MCF 10A (cell line): ENCODE results near the gene USP48. TPM values are rescaled to one million over a fixed set of nuclear protein-coding genes. Genes with fewer than 3 reads are reported as not detected.
A peak's percentile ranks its signal among the peaks of the same experiment; 100 is the strongest.

Source experiments
- BruUV-seq: library from RNA; stranded (reverse); fragments of 400-500 nt; replicated peaks from 2 replicates; lab custom pipeline; 2021; lab: Mats Ljungman, UMichigan
- CTCF ChIA-PET: fragments of 300-600 bp; sonication (Branson Sonifier 250); formaldehyde crosslinking; extraction: SDS; loops from one replicate; lab custom pipeline; 2021; ENCODE audit warnings: antibody characterized with exemption, inconsistent platforms; lab: Yijun Ruan, JAX
- POLR2A ChIA-PET: fragments of 300-600, 350-650 bp; sonication (Branson Sonifier 250); formaldehyde crosslinking; extraction: SDS; loops from one replicate; lab custom pipeline; 2020; ENCODE audit warnings: antibody characterized with exemption, inconsistent platforms; lab: Yijun Ruan, JAX
- DNase-seq: peaks from one replicate; pipeline ENCODE4 v3.0.0-alpha.2; 2018; ENCODE audit not compliant: unreplicated experiment
- H3K27ac Mint-ChIP-seq: one replicate; pipeline ENCODE4 v1.8.0; 2022; ENCODE audit warnings: mild to moderate bottlenecking, low read depth, mixed read lengths; ENCODE audit not compliant: unreplicated experiment
- H3K27me3 Mint-ChIP-seq: one replicate; pipeline ENCODE4 v1.8.0; 2022; ENCODE audit warnings: mixed read lengths; ENCODE audit not compliant: insufficient read depth, unreplicated experiment
- H3K36me3 Mint-ChIP-seq: one replicate; pipeline ENCODE4 v1.8.0; 2022; ENCODE audit warnings: mild to moderate bottlenecking, moderate library complexity, mixed read lengths; ENCODE audit not compliant: insufficient read depth, unreplicated experiment
- H3K4me1 Mint-ChIP-seq: one replicate; pipeline ENCODE4 v1.8.0; 2022; ENCODE audit warnings: mixed read lengths; ENCODE audit not compliant: insufficient read depth, unreplicated experiment
- H3K4me3 Mint-ChIP-seq: one replicate; pipeline ENCODE4 v1.8.0; 2022; ENCODE audit warnings: mild to moderate bottlenecking, moderate library complexity, mixed read lengths; ENCODE audit not compliant: unreplicated experiment
- H3K9me3 Mint-ChIP-seq: one replicate; pipeline ENCODE4 v1.8.0; 2022; ENCODE audit warnings: mixed read lengths; ENCODE audit not compliant: unreplicated experiment
- CTCF ChIP-seq: fragments of 200-600 bp; IDR thresholded peaks from one replicate; pipeline ENCODE4 v1.8.0; 2022; ENCODE audit warnings: antibody characterized with exemption, mild to moderate bottlenecking; ENCODE audit not compliant: unreplicated experiment
- intact Hi-C: fragments of 100-400 bp; cut with micrococcal nuclease; formaldehyde crosslinking; loops from 2 replicates; pipeline ENCODE4 v1.14.1; 2022
- total RNA-seq: library from RNA; stranded (reverse); gene quantifications from 2 replicates; pipeline ENCODE4 v1.2.3, GENCODE V29; 2022

USP48 gene
- total RNA-seq, 1 experiment from 2014 or later, result 64.8 TPM

DNA sequence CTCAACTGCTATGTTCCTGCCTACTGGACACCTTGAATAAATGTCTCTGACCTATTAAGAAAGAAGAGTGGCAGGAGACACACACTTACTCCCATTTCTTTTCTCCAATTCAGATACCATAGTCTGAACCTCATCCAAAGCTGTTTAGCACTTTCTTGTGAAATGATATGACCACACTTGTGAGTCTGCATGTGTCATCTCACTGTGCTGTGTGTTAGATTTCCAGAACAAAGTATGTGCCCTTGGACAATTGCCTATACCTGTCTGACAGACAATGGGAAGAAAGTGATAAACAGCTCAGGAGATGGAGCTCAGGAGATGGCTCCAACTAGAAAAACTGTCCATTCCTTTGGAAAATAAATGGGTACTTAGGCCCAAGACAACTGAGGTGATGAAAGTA lies 48.4 kb downstream of the USP48 start:
- Mint-ChIP-seq H3K4me1 (no peaks in the 10 kb centered on the region), H3K27ac (no peak overlapping the region), H3K36me3 (peaks cover 61% of the 10 kb centered on the region), H3K27me3 (no peaks in the 10 kb centered on the region), H3K9me3 (no peaks in the 10 kb centered on the region), H3K4me3 (no peak overlapping the region)
- intact Hi-C loops, result no loop called here
- ChIA-PET POLR2A (interaction anchor here (0.6 to 3.3 kb wide), 3 partner anchors 14 to 461 kb away, joined by 3 to 11 read pairs (median 7); partner anchors contain the start of gene USP48), CTCF (interaction anchor here (1.2 kb wide), 1 partner anchor 47 kb away, joined by 3 read pairs; no protein-coding TSS in a partner anchor)
- no peak for TF ChIP-seq CTCF
- BruUV-seq, result no TSS peak
- DNase-seq, result peak; percentile 21

DNA sequence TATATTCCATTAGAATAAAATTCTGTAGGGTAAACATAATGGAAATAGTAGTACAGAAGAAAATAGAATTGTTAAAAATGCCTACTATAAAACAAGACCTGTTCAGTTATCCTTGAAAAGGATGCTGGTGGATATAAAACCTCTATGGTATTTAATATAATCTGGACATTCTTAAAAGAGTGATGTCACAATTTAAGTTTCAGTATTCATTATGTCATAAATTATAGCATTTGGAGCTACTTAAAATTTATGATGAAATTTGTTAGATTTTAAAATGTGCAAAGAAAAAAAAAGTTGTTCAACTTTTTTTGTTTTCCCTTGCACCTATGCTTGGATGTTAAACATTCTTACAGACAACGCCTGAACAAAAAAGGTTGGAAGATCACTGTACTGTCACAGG lies 50.3 kb downstream of the USP48 start:
- intact Hi-C loops, result no loop called here
- BruUV-seq, result no TSS peak
- no peaks in the 10 kb centered on the region for H3K27me3 Mint-ChIP-seq
- H3K36me3 Mint-ChIP-seq, result peaks cover 66% of the 10 kb centered on the region
- CTCF ChIA-PET, result interaction anchor here (0.6 kb wide), 1 partner anchor 292 kb away, joined by 7 read pairs; no protein-coding TSS in a partner anchor
- H3K4me3 Mint-ChIP-seq, result no peak overlapping the region
- TF ChIP-seq CTCF, result no peak
- H3K4me1 Mint-ChIP-seq, result no peaks in the 10 kb centered on the region
- no peak for DNase-seq
- H3K27ac Mint-ChIP-seq, result no peak overlapping the region
- POLR2A ChIA-PET, result interaction anchor here (0.9 to 3.3 kb wide), 3 partner anchors 16 to 51 kb away, joined by 4 to 7 read pairs (median 6); partner anchors contain the start of gene USP48
- no peaks in the 10 kb centered on the region for H3K9me3 Mint-ChIP-seq

- ChIA-PET POLR2A (interaction anchor here (1.4 kb wide), 1 partner anchor 57 kb away, joined by 5 read pairs; the partner anchor contains the start of gene USP48), CTCF (interaction anchor here (0.6 kb wide), 1 partner anchor 8 kb away, joined by 3 read pairs; no protein-coding TSS in a partner anchor)
- no peak for TF ChIP-seq CTCF
- Mint-ChIP-seq H3K36me3 (peaks cover 67% of the 10 kb centered on the region), H3K4me1 (no peaks in the 10 kb centered on the region), H3K9me3 (no peaks in the 10 kb centered on the region), H3K27ac (no peak overlapping the region), H3K27me3 (no peaks in the 10 kb centered on the region), H3K4me3 (no peak overlapping the region)
- no peak for DNase-seq
- BruUV-seq, result no TSS peak
- intact Hi-C loops, result no loop called here
Observed at GRCh38 chr1:21725748-21726392, 57.1 kb downstream of the USP48 start.

DNA sequence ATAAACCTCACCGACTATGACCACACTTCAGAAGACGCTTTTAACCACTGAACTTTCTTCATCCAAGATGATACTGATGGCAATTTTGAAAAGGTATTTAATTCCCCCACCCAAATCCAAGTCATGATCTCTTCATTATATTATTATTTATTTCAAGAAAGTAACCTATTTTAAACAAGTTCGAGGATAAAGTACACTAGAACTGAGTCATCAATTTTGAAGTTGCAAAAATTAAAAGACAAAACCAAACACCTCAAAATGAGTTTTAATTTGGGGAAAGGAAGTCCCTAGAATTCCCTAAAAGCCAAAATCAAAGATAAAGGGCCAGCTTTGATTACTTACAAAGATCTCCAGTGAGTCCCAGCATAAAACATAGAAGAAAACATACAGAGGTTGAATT lies 58.4 kb downstream of the USP48 start:
- ChIA-PET POLR2A (no interaction called here), CTCF (interaction anchor here (0.6 to 0.7 kb wide), 2 partner anchors 29 to 33 kb away, joined by 3 read pairs; no protein-coding TSS in a partner anchor)
- no peak overlapping the region for H3K4me3 Mint-ChIP-seq
- no peak for TF ChIP-seq CTCF
- H3K27ac Mint-ChIP-seq, result no peak overlapping the region
- H3K4me1 Mint-ChIP-seq, result no peaks in the 10 kb centered on the region
- DNase-seq, result no peak
- H3K36me3 Mint-ChIP-seq, result peaks cover 71% of the 10 kb centered on the region
- intact Hi-C loops, result no loop called here
- no peaks in the 10 kb centered on the region for H3K27me3 Mint-ChIP-seq
- no peaks in the 10 kb centered on the region for H3K9me3 Mint-ChIP-seq
- no TSS peak for BruUV-seq
